ENCODE data around the gene ZNF764.
"Not testable (repeated sequence)": the region's sequence is repeated elsewhere in the genome, so short reads cannot be mapped to it uniquely, and the experiment has no call there.

The ZNF764 gene

GRCh38 chr16:30557957-30558788, at the start of gene ZNF764:
Gene ZNF764, minus strand, starts transcription at chr16:30558374. Its CDS starts 192 bp downstream, at chr16:30558182.
- peak; percentile 73 to 99 (median 97) for DNase-seq

GRCh38 chr16:30606004-30606403, 47.8 kb upstream of the ZNF764 start:
- no peak for DNase-seq

- DNase-seq, result peak in 8 of 58 donors; percentile 3 to 32 (median 12)
Observed at GRCh38 chr16:30605158-30605557, 47.0 kb upstream of the ZNF764 start.

GRCh38 chr16:30604316-30604947, 46.3 kb upstream of the ZNF764 start:
- DNase-seq, result no peak

GRCh38 chr16:30603945-30604315, 45.8 kb upstream of the ZNF764 start:
- DNase-seq, result no peak

GRCh38 chr16:30602616-30603277, 44.6 kb upstream of the ZNF764 start:
- peak in 1 of 58 donors; percentile 0 for DNase-seq

- no peak for DNase-seq
Observed at GRCh38 chr16:30601966-30602365, 43.8 kb upstream of the ZNF764 start.

- DNase-seq, result no peak
Observed at GRCh38 chr16:30600929-30601328, 42.8 kb upstream of the ZNF764 start.

- DNase-seq, result no peak
Observed at GRCh38 chr16:30600215-30600614, 42.0 kb upstream of the ZNF764 start.

GRCh38 chr16:30592871-30593270, 34.7 kb upstream of the ZNF764 start:
- no peak for DNase-seq

GRCh38 chr16:30590869-30591268, 32.7 kb upstream of the ZNF764 start:
- not testable (repeated sequence) for DNase-seq

- DNase-seq, result not testable (repeated sequence)
Observed at GRCh38 chr16:30589582-30589981, 31.4 kb upstream of the ZNF764 start.

- DNase-seq, result no peak
Observed at GRCh38 chr16:30588651-30589050, 30.5 kb upstream of the ZNF764 start.

GRCh38 chr16:30585400-30586191, 27.4 kb upstream of the ZNF764 start, which contains the start of gene ZNF785:
Gene ZNF785, minus strand, starts transcription at chr16:30585697. Its CDS starts 86 bp downstream, at chr16:30585611.
- peak; percentile 76 to 99 (median 94) for DNase-seq

- DNase-seq, result peak in 2 of 58 donors; percentile 56 to 58
Observed at GRCh38 chr16:30585022-30585399, 26.8 kb upstream of the ZNF764 start.

GRCh38 chr16:30582611-30583340, 24.6 kb upstream of the ZNF764 start:
- DNase-seq, result no peak

GRCh38 chr16:30581457-30581856, 23.3 kb upstream of the ZNF764 start:
- no peak for DNase-seq

GRCh38 chr16:30574678-30575077, 16.5 kb upstream of the ZNF764 start:
- DNase-seq, result no peak

GRCh38 chr16:30571445-30572322, 13.5 kb upstream of the ZNF764 start, which contains the start of gene ZNF688:
Gene ZNF688, minus strand, starts transcription at chr16:30571714. Its CDS starts 85 bp downstream, at chr16:30571629.
- DNase-seq, result peak; percentile 75 to 98 (median 92)

Measured in anterior cingulate cortex (tissue), 58 donors.